HepG2 (cell line): ENCODE measurements around the gene FKBP10. TPM values are rescaled to one million over a fixed set of nuclear protein-coding genes. Genes with fewer than 3 reads are reported as not detected.

Experiments
- ATAC-seq: fragments of 200-7000 bp; cut with Tn5 transposase; 3 replicates; pipeline ENCODE4 v1.9.1; 2020; ENCODE audit warnings: mild to moderate bottlenecking, moderate library complexity
- BruUV-seq: library from RNA; stranded (reverse); fragments of 400-500 nt; replicated peaks from 2 replicates; lab custom pipeline; 2021; lab: Mats Ljungman, UMichigan
- CTCF ChIA-PET: fragments of 300-600 bp; formaldehyde crosslinking; extraction: SDS; loops from one replicate; lab custom pipeline; 2021; ENCODE audit warnings: low total read pairs, inconsistent platforms, low intra/inter-chr PET ratio; lab: Yijun Ruan, JAX
- POLR2A ChIA-PET: fragments of 350-600 bp; sonication (Branson Sonifier 250); formaldehyde crosslinking; loops from one replicate; lab custom pipeline; 2020; ENCODE audit warnings: antibody characterized with exemption, inconsistent platforms; lab: Yijun Ruan, JAX
- DNase-seq: peaks from one replicate; pipeline ENCODE4 v3.0.0-alpha.2; 2015; ENCODE audit warnings: low spot score
- FAIRE-seq: peaks from 3 replicates; lab custom pipeline; 2011; peaks lifted over from hg19 to GRCh38; lab: Jason Lieb, UNC
- H2AFZ ChIP-seq: one replicate; pipeline ENCODE4 v1.6.1; 2011; ENCODE audit warnings: low read length, inconsistent platforms
- H3K27ac ChIP-seq: fragments of 300-600 bp; 3 replicates; pipeline ENCODE4 v1.8.0; 2011; ENCODE audit warnings: mixed run types, mild to moderate bottlenecking, mixed read lengths, low read length, inconsistent platforms; ENCODE audit not compliant: insufficient read depth; ENCODE audit errors: extremely low read length
- H3K27me3 ChIP-seq, 2 experiments: fragments of 200-600 bp in 1 of 2; 2 replicates in 1 of 2; 3 replicates in 1 of 2; pipeline versions ENCODE4 v1.6.0 to v1.8.0; 2011; ENCODE audit warnings: low read length in 2 of 2, mild to moderate bottlenecking in 2 of 2, moderate library complexity in 2 of 2, inconsistent platforms in 1 of 2; ENCODE audit not compliant: insufficient read depth in 2 of 2, control insufficient read depth in 1 of 2
- H3K36me3 ChIP-seq, 2 experiments: fragments of 200-600 bp in 1 of 2; replicated peaks in 1 of 2; 2 replicates in 1 of 2; 3 replicates in 1 of 2; pipeline versions ENCODE4 v1.5.1 to v1.8.0; 2011; ENCODE audit warnings: low read length in 2 of 2, inconsistent platforms in 1 of 2; ENCODE audit not compliant: insufficient read depth in 2 of 2, control insufficient read depth in 1 of 2
- H3K4me1 ChIP-seq: 2 replicates; pipeline ENCODE4 v1.5.1; 2012; ENCODE audit warnings: low read length, inconsistent platforms; ENCODE audit not compliant: insufficient read depth
- H3K4me2 ChIP-seq: 2 replicates; pipeline ENCODE4 v1.6.0; 2011; ENCODE audit warnings: low read depth, low read length, inconsistent platforms
- H3K4me3 ChIP-seq, 3 experiments: fragments of 200-600 bp in 1 of 3; sonication (generic), shearing (Covaris generic) in 1 of 3; replicated peaks in 1 of 3; 2 replicates each; pipeline ENCODE4 v1.5.1; 2011 to 2016; ENCODE audit warnings: low read length in 3 of 3, inconsistent platforms in 2 of 3, low read depth in 2 of 3, mild to moderate bottlenecking in 2 of 3, control low read depth in 1 of 3, mixed read lengths in 1 of 3; ENCODE audit not compliant: insufficient read depth in 1 of 3
- H3K79me2 ChIP-seq: one replicate; pipeline ENCODE4 v1.6.1; 2011; ENCODE audit warnings: low read length, inconsistent platforms; ENCODE audit not compliant: insufficient read depth
- H3K9ac ChIP-seq: 2 replicates; pipeline ENCODE4 v1.6.0; 2011; ENCODE audit warnings: mild to moderate bottlenecking, low read depth, low read length, inconsistent platforms; ENCODE audit not compliant: insufficient read depth
- H3K9me3 ChIP-seq: 2 replicates; pipeline ENCODE4 v1.5.1; 2012; ENCODE audit warnings: mild to moderate bottlenecking, low read length
- H4K20me1 ChIP-seq: 2 replicates; pipeline ENCODE4 v1.6.0; 2011; ENCODE audit warnings: inconsistent platforms, mild to moderate bottlenecking, low read length, moderate library complexity; ENCODE audit not compliant: insufficient read depth
- HOXA5 ChIP-seq: sonication (generic); formaldehyde crosslinking; IDR thresholded peaks from 2 replicates; pipeline ENCODE4 v1.4.0; 2020; ENCODE audit warnings: missing genetic modification reagents
- IKZF4 ChIP-seq: sonication (generic); formaldehyde crosslinking; IDR thresholded peaks from 2 replicates; pipeline ENCODE4 v1.5.1; 2020; ENCODE audit warnings: borderline replicate concordance, mild to moderate bottlenecking, low read depth, missing genetic modification reagents; ENCODE audit errors: not compliant biosample characterization
- MTA3 ChIP-seq: sonication (generic); formaldehyde crosslinking; IDR thresholded peaks from 2 replicates; pipeline ENCODE4 v1.4.0; 2020; ENCODE audit warnings: missing genetic modification reagents
- MYNN ChIP-seq: sonication (generic); formaldehyde crosslinking; IDR thresholded peaks from 2 replicates; pipeline ENCODE4 v1.4.0; 2020; ENCODE audit warnings: mild to moderate bottlenecking, low read depth, missing genetic modification reagents
- NR2F1 ChIP-seq, 2 experiments: fragments of 450-650 bp in 1 of 2; formaldehyde crosslinking in 1 of 2; IDR thresholded peaks; 2 replicates each; pipeline versions ENCODE4 v1.5.0 to v1.6.1; 2016 to 2020; ENCODE audit warnings: mild to moderate bottlenecking in 1 of 2, missing compliant biosample characterization in 1 of 2, missing genetic modification reagents in 1 of 2, moderate library complexity in 1 of 2
- SMAD3 ChIP-seq: sonication (generic); formaldehyde crosslinking; IDR thresholded peaks from 2 replicates; pipeline ENCODE4 v1.4.0; 2020; ENCODE audit warnings: missing genetic modification reagents
- SNAPC2 ChIP-seq: sonication (generic); formaldehyde crosslinking; IDR thresholded peaks from 2 replicates; pipeline ENCODE4 v1.8.1; 2022; ENCODE audit warnings: mild to moderate bottlenecking, missing genetic modification reagents
- THAP11 ChIP-seq: IDR thresholded peaks from 2 replicates; pipeline ENCODE4 v1.6.1; 2016; ENCODE audit warnings: missing biosample characterization, missing genetic modification reagents
- ZNF792 ChIP-seq: IDR thresholded peaks from 2 replicates; pipeline ENCODE4 v1.6.1; 2016
- ZNF891 ChIP-seq: sonication (generic); formaldehyde crosslinking; IDR thresholded peaks from 2 replicates; pipeline ENCODE4 v1.5.0; 2020; ENCODE audit warnings: mild to moderate bottlenecking, missing genetic modification reagents
- ZSCAN29 ChIP-seq: sonication (generic); formaldehyde crosslinking; conservative IDR thresholded peaks from 2 replicates; pipeline ENCODE4 v1.4.0; 2020; ENCODE audit warnings: mild to moderate bottlenecking, missing genetic modification reagents
- WGBS: methylation state at CpG from one replicate; pipeline ENCODE4 v1.1.6; 2017; ENCODE audit warnings: low lambda C conversion rate; 5-methylcytosine and 5-hydroxymethylcytosine counted together
- in situ Hi-C: cut with HindIII; loops from 2 replicates; pipeline ENCODE4 v1.10.0; 2017; ENCODE audit warnings: low pct_unique_long_range_greater_than_20kb; ENCODE audit not compliant: extremely low pct_ligation_motif_present
- intact Hi-C: fragments of 100-400 bp; cut with micrococcal nuclease; formaldehyde crosslinking; loops from one replicate; pipeline ENCODE4 v1.10.0; 2022; ENCODE audit not compliant: unreplicated experiment
- polyA plus RNA-seq, 8 experiments: library from polyadenylated mRNA; depleted of rRNA in 3 of 8; stranded (reverse) in 7 of 8; unstranded in 1 of 8; fragments of >200 nt; fragmentation: Illumina TruSeq in 4 of 8; extraction: Trizol in 4 of 8; gene quantifications; 2 replicates each; pipeline versions ENCODE4 v1.2.1 to v1.2.3, GENCODE V29; 2011 to 2016; ENCODE audit warnings: low read depth in 4 of 8, missing spikeins in 1 of 8, mixed read lengths in 1 of 8; ENCODE audit not compliant: insufficient read depth in 1 of 8
- total RNA-seq, 5 experiments: library from RNA; depleted of rRNA; stranded (reverse); fragments of >200 nt; fragmentation: Illumina TruSeq; extraction: Trizol; gene quantifications; 2 replicates each; pipeline ENCODE4 v1.2.3, GENCODE V29; 2016; ENCODE audit warnings: low read depth in 1 of 5
- TF ChIP-seq, protein P1 (sequence below): fragments of 450-650 bp; IDR thresholded peaks from 2 replicates; pipeline ENCODE4 v1.6.1; 2017
- TF ChIP-seq, protein P2 (sequence below): sonication (generic); formaldehyde crosslinking; IDR thresholded peaks from 2 replicates; pipeline ENCODE4 v1.4.0; 2020; ENCODE audit warnings: mild to moderate bottlenecking, missing genetic modification reagents
- TF ChIP-seq, protein P3 (sequence below): sonication (generic); formaldehyde crosslinking; conservative IDR thresholded peaks from 2 replicates; pipeline ENCODE4 v1.8.0; 2022; ENCODE audit warnings: mild to moderate bottlenecking, moderate library complexity, missing genetic modification reagents
- TF ChIP-seq, protein P4 (sequence below): sonication (generic); formaldehyde crosslinking; IDR thresholded peaks from 2 replicates; pipeline ENCODE4 v1.4.0; 2020; ENCODE audit warnings: mild to moderate bottlenecking, low read depth, missing genetic modification reagents

The FKBP10 gene
- total and polyA plus RNA-seq, 2 of the 13 experiments (the other 11 are each of a cell fraction or from before 2014, with no cell fraction given): 149 to 573 TPM

DNA sequence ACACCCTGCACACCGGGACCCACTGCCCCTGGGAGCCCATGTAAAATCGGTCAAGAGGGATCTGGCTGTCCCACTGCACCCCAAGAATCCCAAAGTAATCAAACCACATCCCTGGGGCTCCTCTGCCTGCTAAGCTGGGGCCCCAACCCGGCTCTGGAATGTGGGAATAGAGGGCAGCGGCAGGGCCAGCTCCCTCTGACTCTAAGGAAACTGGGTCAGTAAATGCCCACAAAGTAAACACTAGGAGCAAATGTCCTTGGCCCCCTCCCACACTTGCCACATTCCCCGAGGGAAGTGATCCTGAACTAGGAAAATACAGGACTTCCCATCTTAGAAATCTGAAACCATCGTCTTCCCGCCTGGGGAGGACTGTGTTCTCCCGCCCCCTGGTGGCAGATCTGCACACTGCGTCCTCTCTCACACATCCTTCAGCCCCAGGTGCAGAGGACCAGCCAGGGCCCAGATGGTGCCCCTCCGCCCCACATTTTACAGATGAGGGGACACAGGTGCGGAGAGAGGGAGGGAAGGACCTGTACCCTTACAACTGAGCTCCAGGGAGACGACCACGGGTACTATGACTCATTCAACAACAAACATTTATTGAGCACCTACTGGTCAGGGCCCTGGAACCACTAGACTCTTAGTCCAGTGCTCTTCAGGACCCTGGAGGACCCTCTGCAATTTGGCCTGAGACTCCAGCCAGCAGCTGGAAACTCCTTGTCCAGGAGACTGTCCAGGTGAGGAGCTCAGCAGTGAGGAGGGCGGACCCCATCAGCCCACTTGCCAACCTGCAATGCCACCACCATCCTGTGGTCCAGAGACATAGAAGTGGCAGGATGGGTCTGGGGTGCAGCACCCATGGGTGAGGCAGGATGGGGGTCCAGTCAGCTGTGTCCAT is 11.2 kb upstream of the FKBP10 start:
- Histone ChIP-seq H4K20me1 (no peaks in the 10 kb centered on the region), H3K9me3 (no peaks in the 10 kb centered on the region), H3K79me2 (no peaks in the 10 kb centered on the region), H3K27me3 (no peaks in the 10 kb centered on the region), H3K4me2 (peak overlapping the region; percentile 79), H2AFZ (no peak overlapping the region), H3K27ac (no peak overlapping the region), H3K4me1 (peaks cover 30% of the 10 kb centered on the region), H3K9ac (no peak overlapping the region), H3K36me3 (peaks cover 2 to 6% of the 10 kb centered on the region in 2 experiments; a peak in 1 of 5 replicates), H3K4me3 (peak overlapping the region in 2 of 3 experiments; percentile 5 to 63; a peak in 3 of 6 replicates)
- ChIA-PET CTCF (interaction anchor here (0.8 to 3.8 kb wide), 4 partner anchors 15 to 63 kb away, joined by 3 to 97 read pairs (median 4); partner anchors contain the start of gene JUP), POLR2A (interaction anchor here (1.0 to 7.9 kb wide), 15 partner anchors 10 to 158 kb away, joined by 3 to 86 read pairs (median 6); partner anchors contain the start of genes FKBP10, JUP, ODAD4 and P3H4)
- in situ Hi-C loops: loop anchor here (5.0 kb wide), 1 partner anchor 64 kb away; no protein-coding TSS in a partner anchor
- 10% methylated on average over 13 of the region's 14 CpGs for WGBS
- FAIRE-seq: peak; percentile 94
- no TSS peak for BruUV-seq
- peak; percentile 73 for ATAC-seq
- DNase-seq: peak; percentile 68
- intact Hi-C loops: loop anchor here (1.0 kb wide), 2 partner anchors 24 to 63 kb away; no protein-coding TSS in a partner anchor
- 0 out of 2 replicates have a peak, but pooled peaks have one; percentile 6 for TF ChIP-seq ZNF891 (CRISPR knock-in tag)
- TF ChIP-seq, protein P1, sequence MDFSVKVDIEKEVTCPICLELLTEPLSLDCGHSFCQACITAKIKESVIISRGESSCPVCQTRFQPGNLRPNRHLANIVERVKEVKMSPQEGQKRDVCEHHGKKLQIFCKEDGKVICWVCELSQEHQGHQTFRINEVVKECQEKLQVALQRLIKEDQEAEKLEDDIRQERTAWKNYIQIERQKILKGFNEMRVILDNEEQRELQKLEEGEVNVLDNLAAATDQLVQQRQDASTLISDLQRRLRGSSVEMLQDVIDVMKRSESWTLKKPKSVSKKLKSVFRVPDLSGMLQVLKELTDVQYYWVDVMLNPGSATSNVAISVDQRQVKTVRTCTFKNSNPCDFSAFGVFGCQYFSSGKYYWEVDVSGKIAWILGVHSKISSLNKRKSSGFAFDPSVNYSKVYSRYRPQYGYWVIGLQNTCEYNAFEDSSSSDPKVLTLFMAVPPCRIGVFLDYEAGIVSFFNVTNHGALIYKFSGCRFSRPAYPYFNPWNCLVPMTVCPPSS: no peak
- 0 out of 2 replicates have a peak, but pooled peaks have one; percentile 8 for TF ChIP-seq MYNN (CRISPR knock-in tag)
- peak; percentile 67 for TF ChIP-seq THAP11 (CRISPR knock-in tag)
- TF ChIP-seq, protein P2, sequence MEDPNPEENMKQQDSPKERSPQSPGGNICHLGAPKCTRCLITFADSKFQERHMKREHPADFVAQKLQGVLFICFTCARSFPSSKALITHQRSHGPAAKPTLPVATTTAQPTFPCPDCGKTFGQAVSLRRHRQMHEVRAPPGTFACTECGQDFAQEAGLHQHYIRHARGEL (CRISPR knock-in tag): peak; percentile 94; the same call in 1 of the 2 replicates
- peak; percentile 76; the same call in 1 of the 2 replicates for TF ChIP-seq ZSCAN29 (CRISPR knock-in tag)
- peak; percentile 15; the same call in 1 of the 2 replicates for TF ChIP-seq SNAPC2
- TF ChIP-seq SMAD3 (CRISPR knock-in tag): peak; percentile 50; the same call in 1 of the 2 replicates
- no peak for TF ChIP-seq HOXA5 (CRISPR knock-in tag)
- TF ChIP-seq, protein P3, sequence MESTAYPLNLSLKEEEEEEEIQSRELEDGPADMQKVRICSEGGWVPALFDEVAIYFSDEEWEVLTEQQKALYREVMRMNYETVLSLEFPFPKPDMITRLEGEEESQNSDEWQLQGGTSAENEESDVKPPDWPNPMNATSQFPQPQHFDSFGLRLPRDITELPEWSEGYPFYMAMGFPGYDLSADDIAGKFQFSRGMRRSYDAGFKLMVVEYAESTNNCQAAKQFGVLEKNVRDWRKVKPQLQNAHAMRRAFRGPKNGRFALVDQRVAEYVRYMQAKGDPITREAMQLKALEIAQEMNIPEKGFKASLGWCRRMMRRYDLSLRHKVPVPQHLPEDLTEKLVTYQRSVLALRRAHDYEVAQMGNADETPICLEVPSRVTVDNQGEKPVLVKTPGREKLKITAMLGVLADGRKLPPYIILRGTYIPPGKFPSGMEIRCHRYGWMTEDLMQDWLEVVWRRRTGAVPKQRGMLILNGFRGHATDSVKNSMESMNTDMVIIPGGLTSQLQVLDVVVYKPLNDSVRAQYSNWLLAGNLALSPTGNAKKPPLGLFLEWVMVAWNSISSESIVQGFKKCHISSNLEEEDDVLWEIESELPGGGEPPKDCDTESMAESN (CRISPR knock-in tag): 0 out of 2 replicates have a peak, but pooled peaks have one; percentile 46
- no peak for TF ChIP-seq MTA3 (CRISPR knock-in tag)
- TF ChIP-seq ZNF792 (CRISPR knock-in tag): peak; percentile 48; the same call in 1 of the 2 replicates
- TF ChIP-seq, protein P4, sequence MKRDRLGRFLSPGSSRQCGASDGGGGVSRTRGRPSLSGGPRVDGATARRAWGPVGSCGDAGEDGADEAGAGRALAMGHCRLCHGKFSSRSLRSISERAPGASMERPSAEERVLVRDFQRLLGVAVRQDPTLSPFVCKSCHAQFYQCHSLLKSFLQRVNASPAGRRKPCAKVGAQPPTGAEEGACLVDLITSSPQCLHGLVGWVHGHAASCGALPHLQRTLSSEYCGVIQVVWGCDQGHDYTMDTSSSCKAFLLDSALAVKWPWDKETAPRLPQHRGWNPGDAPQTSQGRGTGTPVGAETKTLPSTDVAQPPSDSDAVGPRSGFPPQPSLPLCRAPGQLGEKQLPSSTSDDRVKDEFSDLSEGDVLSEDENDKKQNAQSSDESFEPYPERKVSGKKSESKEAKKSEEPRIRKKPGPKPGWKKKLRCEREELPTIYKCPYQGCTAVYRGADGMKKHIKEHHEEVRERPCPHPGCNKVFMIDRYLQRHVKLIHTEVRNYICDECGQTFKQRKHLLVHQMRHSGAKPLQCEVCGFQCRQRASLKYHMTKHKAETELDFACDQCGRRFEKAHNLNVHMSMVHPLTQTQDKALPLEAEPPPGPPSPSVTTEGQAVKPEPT (CRISPR knock-in tag): no peak
- no peak for TF ChIP-seq IKZF4 (CRISPR knock-in tag)
- TF ChIP-seq NR2F1 (CRISPR knock-in tag; IDR thresholded peaks at IDR 0.05): peak in 1 of 2 experiments; percentile 9; a peak in 1 of 4 replicates
